Activated CD8-positive, alpha-beta memory T cell treated with anti-CD3 and anti-CD28 coated beads for 36 hours (primary cell): Measurements from ENCODE around the gene ANKK1. TPM values are rescaled to one million over a fixed set of nuclear protein-coding genes. Genes with fewer than 3 reads are reported as not detected.

Experiments
- CTCF ChIA-PET: fragments of 350-600 bp; sonication (Branson Sonifier 250); formaldehyde crosslinking; loops from one replicate; lab custom pipeline; 2021; ENCODE audit warnings: antibody characterized with exemption; lab: Charles Lee
- POLR2A ChIA-PET: fragments of 350-600 bp; sonication (Branson Sonifier 250); formaldehyde crosslinking; loops from one replicate; lab custom pipeline; 2021; ENCODE audit warnings: antibody characterized with exemption; lab: Charles Lee
- total RNA-seq, 2 experiments: library from RNA; stranded (reverse); gene quantifications; one replicate each; pipeline ENCODE4 v1.2.3, GENCODE V29; 2021

ANKK1 gene
- under 1 TPM; 0.08 to 0.13 TPM for total RNA-seq

DNA sequence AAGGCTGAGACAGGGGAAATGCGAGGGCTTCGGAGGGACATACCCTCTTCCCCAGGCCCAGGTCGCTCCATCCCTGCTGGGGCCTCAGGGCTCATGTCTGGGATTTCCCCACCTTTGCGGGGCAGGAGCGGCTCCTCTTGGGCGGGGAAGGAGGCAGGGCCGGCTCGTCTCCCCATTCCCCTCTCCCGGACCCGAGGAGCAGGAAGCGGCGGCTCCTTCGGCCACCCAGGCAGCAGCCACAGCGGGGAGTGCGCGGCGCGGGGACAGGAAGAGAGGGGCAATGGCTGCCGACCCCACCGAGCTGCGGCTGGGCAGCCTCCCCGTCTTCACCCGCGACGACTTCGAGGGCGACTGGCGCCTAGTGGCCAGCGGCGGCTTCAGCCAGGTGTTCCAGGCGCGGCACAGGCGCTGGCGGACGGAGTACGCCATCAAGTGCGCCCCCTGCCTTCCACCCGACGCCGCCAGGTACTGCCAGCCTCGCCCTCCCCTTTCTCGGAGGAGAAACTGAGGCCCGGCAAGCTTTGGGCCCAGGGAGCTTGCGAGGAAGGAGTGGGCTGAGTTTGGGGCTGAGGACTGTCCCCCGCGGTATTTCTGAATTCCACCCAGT, at the start of gene ANKK1:
TSS of gene ANKK1 (plus strand) at position 175 of the 607 bp plus-strand sequence. CDS start at position 281, 106 bp downstream.
- ChIA-PET CTCF (no interaction called here), POLR2A (no interaction called here)

GRCh38 chr11:113338730-113339129, 48.8 kb upstream of the ANKK1 start:
- CTCF ChIA-PET = no interaction called here
- POLR2A ChIA-PET = no interaction called here

DNA sequence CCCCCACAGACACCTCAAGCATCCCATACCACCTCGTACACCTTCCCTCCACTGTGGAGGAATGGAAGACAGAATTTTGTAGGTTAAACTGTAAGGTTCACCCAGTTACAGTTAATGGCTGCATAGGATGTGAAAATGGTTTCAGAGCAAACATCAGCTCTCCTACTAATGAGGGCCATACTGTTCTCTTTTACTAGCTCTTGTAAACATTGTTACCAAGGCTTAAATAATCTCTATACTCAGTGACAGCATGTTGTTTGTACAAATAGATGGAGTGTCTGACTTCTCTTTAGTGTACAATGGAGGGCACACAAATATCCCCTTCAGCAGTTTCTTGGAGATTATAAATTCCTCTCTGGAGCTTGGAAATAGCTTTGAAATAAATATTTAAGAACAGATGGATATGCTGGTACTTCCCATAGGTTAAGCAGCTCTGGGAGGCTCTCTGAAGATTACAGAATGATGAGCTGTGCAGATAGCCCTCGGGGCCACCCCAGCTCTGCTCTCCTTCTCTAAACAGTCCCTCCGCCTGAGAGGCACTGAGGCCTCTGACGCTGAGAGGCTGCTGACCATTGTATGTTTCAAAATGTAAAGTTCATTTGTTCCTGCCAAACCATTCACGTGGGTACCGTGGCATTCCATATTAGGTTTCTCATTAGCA, 47.5 kb upstream of the ANKK1 start:
- CTCF ChIA-PET = no interaction called here
- POLR2A ChIA-PET = no interaction called here

DNA sequence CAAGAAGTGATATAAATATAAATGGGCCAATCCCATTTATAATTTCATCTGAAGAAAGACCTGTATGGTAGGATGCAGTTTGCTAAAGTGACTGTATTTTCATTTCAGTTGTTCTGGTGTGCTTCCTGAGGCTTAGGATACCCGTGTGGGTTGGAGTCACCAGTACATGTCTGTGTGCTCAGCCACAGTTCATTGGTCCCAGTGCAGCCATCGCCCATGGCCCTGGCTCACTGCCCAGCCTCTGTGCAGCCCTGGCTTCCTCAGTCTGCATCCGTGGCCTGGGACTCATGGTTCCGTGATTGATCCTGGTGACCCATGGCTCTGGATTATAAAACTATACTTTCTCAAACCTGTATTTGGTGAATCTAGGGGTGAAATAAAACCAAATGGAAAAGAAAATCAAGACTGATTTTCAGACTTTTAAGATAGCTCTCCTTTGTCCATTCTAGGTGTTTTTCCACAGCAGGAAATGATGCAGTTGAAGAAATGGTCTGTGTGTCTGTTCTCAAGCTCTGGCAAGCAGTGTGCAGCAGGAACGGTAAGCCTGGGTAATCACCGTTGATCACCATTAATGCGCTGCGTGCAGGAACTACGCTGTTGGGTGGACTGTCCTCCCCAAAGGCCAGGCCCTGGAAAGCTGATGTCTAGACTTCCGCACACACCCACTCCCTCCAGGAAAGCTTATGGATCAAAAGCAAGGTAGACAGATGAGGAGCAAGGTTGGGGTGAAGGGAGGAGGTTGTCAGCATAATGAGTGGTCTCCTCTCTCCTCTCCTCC, 46.0 kb upstream of the ANKK1 start:
- POLR2A ChIA-PET = no interaction called here

GRCh38 chr11:113345978-113346377, 41.6 kb upstream of the ANKK1 start:
- POLR2A ChIA-PET = no interaction called here
- CTCF ChIA-PET = interaction anchor here (0.7 kb wide), 2 partner anchors 87 to 460 kb away, joined by 3 to 4 read pairs; no protein-coding TSS in a partner anchor

More for the DNA sequence above, 46.0 kb upstream of the ANKK1 start:
- CTCF ChIA-PET = no interaction called here

DNA sequence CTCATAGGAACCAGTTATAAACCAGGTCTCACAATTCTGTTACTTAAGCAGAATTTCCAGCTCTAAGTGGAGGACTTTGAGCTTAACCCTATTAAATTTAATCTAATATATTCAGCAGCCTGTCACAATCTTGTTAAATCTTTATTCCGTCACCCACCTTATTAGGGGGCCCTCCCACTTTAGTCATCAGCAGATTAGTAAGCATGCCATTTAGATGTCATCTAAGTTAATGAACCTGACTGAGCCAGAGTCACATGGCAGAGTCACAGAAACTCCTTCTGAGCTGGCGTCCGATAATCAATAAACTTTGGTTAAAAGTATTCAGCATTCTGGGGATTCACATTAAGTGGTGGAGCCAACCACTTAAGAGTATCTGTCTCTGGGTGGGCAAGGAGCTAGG, 38.1 kb upstream of the ANKK1 start:
- POLR2A ChIA-PET = no interaction called here

GRCh38 chr11:113350336-113351067, 37.1 kb upstream of the ANKK1 start:
- CTCF ChIA-PET = no interaction called here
- POLR2A ChIA-PET = no interaction called here

More for the DNA sequence above, 38.1 kb upstream of the ANKK1 start:
- CTCF ChIA-PET = no interaction called here

DNA sequence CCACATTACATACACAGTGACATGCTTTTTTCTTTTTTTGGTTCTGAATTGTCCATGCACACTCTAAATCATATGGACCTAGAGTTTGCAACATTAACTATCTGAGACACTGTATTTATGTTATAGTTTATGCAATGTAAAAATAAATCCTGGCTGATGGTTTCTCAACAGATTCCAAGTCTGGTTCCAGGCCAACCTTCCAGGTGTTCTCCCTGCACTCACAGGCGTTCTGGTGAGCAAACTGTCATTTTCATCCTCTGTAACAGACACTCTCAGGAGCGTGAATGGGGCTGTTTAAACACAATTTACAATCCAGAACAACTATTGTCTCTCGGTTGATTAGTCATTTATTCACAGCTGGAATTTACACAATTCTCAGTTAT, 36.5 kb upstream of the ANKK1 start:
- CTCF ChIA-PET = no interaction called here

DNA sequence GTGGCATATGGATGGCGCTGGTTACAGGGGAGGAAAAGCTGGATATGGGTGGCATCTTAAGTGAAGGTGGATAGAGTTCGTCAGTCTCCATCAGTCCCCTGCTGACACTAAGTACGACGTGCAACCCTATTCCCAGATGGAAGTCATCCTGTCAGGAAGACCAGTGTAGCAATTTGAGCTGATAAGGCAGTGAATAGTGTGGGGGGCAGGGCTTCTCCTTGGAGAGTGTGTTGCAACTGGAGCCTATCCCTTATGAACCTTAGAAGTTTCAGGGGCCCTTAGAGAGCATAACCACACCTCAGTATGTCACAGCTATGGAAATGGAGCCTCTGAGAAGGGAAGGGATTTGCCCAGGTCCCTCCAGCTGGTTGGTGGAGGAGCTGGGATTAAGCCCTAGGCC, 36.1 kb upstream of the ANKK1 start:
- ChIA-PET POLR2A (no interaction called here), CTCF (no interaction called here)

More for the DNA sequence above, 36.5 kb upstream of the ANKK1 start:
- POLR2A ChIA-PET = no interaction called here

DNA sequence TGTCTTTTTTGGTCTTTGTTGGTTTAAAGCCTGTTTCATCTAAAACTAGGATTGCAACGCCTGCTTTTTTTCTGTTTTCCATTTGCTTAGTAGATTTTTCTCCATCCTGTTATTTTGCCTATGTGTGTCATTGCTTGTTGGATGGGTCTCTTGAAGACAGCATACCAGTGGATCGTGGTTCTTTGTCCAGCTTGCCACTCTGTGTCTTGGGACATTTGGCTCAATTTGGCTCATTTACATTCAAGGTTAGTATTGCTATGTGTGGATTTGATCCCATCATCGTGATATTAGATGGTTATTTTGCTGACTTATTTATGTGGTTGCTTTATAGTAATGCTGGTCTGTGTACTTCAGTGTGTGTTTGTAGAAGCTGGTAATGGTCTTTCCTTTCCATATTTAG, 31.4 kb upstream of the ANKK1 start:
- POLR2A ChIA-PET = no interaction called here
- CTCF ChIA-PET = no interaction called here

GRCh38 chr11:113363406-113363805, 24.2 kb upstream of the ANKK1 start:
- CTCF ChIA-PET = interaction anchor here (1.6 kb wide), 1 partner anchor 1083 kb away, joined by 3 read pairs; no protein-coding TSS in a partner anchor
- POLR2A ChIA-PET = no interaction called here

GRCh38 chr11:113363996-113364641, 23.5 kb upstream of the ANKK1 start:
- POLR2A ChIA-PET = no interaction called here
- CTCF ChIA-PET = interaction anchor here (1.6 kb wide), 1 partner anchor 1084 kb away, joined by 3 read pairs; no protein-coding TSS in a partner anchor

DNA sequence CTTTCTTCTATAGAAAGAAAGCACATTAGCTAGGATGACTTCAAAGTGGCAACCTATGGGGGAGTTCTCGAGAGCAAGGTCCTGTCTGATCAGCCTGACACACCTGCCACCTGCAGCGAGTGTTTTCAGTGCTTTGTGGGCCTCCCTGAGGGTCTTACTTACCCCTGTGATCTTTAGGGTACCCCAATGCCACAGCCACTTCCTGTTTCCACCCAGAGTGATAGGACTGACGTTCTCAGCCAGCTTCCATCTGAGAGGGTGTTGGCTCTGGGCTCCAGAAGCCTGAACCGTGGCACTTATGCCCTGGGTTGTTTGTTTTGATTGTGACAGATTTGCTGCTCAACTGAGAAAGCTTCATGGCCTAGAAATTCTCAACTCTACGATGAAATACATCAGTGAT, 21.7 kb upstream of the ANKK1 start:
- POLR2A ChIA-PET = no interaction called here
- CTCF ChIA-PET = no interaction called here

GRCh38 chr11:113369411-113369810, 18.2 kb upstream of the ANKK1 start:
- POLR2A ChIA-PET = no interaction called here
- CTCF ChIA-PET = no interaction called here

- ChIA-PET POLR2A (no interaction called here), CTCF (no interaction called here)
Measured at GRCh38 chr11:113370634-113371033, 16.9 kb upstream of the ANKK1 start.

DNA sequence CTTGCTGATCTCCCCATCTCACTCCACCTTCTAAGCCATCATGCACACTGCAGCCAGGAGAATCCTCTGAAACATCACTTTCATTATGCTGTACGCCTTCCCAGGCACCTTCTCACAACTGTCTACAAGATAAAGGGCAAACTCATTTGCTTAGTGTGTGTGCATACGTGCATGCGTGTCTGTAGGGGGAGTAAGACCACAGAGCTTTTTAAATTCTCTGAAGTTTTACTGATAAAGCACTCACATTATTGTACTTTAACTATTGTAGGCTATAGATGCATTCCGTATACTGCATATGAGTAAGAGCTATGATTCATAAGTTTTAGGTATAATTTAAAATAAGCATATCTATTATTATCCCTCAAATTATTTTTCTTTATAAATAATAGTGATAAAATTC, 15.3 kb upstream of the ANKK1 start:
- POLR2A ChIA-PET = no interaction called here

DNA sequence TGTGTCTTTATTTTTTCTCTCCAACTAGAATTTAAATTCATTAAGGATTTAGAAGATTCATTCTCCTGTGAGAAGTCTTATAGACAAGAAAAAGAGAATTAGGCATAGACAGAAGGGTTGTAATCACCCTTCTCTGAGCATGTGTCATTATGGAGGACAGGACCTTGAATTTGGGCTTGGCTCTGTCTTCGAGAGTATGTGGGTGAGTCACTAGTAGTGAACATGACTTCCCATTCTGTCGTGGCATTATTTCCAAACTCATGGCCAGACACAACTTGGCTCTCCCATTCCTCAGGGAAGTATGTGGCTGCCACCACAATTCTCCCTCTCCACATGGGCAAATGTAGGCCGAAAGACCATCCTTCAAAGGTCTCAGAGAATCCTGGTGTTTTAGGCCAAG, 14.3 kb upstream of the ANKK1 start:
- ChIA-PET POLR2A (no interaction called here), CTCF (interaction anchor here (1.0 kb wide), 1 partner anchor 62 kb away, joined by 3 read pairs; no protein-coding TSS in a partner anchor)

More for the DNA sequence above, 15.3 kb upstream of the ANKK1 start:
- CTCF ChIA-PET = interaction anchor here (1.0 kb wide), 1 partner anchor 61 kb away, joined by 3 read pairs; no protein-coding TSS in a partner anchor

- POLR2A ChIA-PET = no interaction called here
- CTCF ChIA-PET = no interaction called here
Measured at GRCh38 chr11:113373981-113374560, 13.5 kb upstream of the ANKK1 start.

DNA sequence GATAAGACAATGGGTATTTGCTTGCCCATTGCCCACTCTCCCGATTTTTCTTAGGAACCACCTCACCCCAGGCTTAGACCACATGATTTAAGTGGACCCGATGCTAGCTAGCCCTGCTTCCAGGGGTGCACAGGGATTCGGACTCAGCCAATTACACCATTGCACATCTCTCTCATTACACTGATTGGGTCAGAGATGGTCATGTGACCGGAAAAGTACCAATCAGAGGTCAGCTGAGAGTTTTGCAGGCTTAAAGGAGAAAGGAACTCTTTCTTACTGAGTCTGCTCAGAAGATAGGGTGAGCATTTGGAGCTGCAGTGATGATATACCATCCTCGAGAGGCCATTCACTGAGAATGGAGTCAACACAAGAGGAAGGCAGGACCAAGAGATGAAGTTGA, 12.2 kb upstream of the ANKK1 start:
- ChIA-PET POLR2A (no interaction called here), CTCF (no interaction called here)
